GM06990 (cell line): Measurements from ENCODE around the gene PRLH.

Experiments
- DNase-seq: peaks from one replicate; pipeline ENCODE4 v3.0.0-alpha.2; 2011; ENCODE audit not compliant: insufficient read length; ENCODE audit errors: extremely low read depth
- H3K27me3 ChIP-seq: replicated peaks from 2 replicates; pipeline ENCODE4 v1.6.0; 2011; ENCODE audit warnings: low read length; ENCODE audit not compliant: control insufficient read depth, insufficient read depth
- H3K36me3 ChIP-seq: 2 replicates; pipeline ENCODE4 v1.5.1; 2011; ENCODE audit warnings: low read length; ENCODE audit not compliant: control insufficient read depth, insufficient read depth
- H3K4me3 ChIP-seq: replicated peaks from 2 replicates; pipeline ENCODE4 v1.5.1; 2011; ENCODE audit warnings: low read depth, mild to moderate bottlenecking, control low read depth, low read length
- CTCF ChIP-seq: IDR thresholded peaks from 2 replicates; pipeline ENCODE4 v1.5.1; 2011; ENCODE audit warnings: low read length, control low read depth, mild to moderate bottlenecking, inconsistent platforms; ENCODE audit not compliant: insufficient read depth, poor library complexity, severe bottlenecking

Gene PRLH

GRCh38 chr2:237599465-237600110 is 33.2 kb downstream of the PRLH start:
- TF ChIP-seq CTCF, result no peak
- Histone ChIP-seq H3K4me3 (no peak overlapping the region), H3K36me3 (no peaks in the 10 kb centered on the region), H3K27me3 (no peaks in the 10 kb centered on the region)
- DNase-seq, result no peak

- no peak for DNase-seq
- Histone ChIP-seq H3K27me3 (no peaks in the 10 kb centered on the region), H3K4me3 (no peak overlapping the region), H3K36me3 (no peaks in the 10 kb centered on the region)
- TF ChIP-seq CTCF, result no peak
Measured at GRCh38 chr2:237600205-237600846, 34.0 kb downstream of the PRLH start.

GRCh38 chr2:237601453-237602116 is 35.2 kb downstream of the PRLH start:
- H3K27me3 ChIP-seq, result no peaks in the 10 kb centered on the region
- DNase-seq, result no peak
- H3K36me3 ChIP-seq, result no peaks in the 10 kb centered on the region
- H3K4me3 ChIP-seq, result no peak overlapping the region
- no peak for TF ChIP-seq CTCF

GRCh38 chr2:237602409-237602808 is 36.0 kb downstream of the PRLH start:
- DNase-seq, result no peak
- Histone ChIP-seq H3K36me3 (no peaks in the 10 kb centered on the region), H3K4me3 (no peak overlapping the region), H3K27me3 (no peaks in the 10 kb centered on the region)
- TF ChIP-seq CTCF, result no peak

- Histone ChIP-seq H3K4me3 (no peak overlapping the region), H3K36me3 (no peaks in the 10 kb centered on the region), H3K27me3 (no peaks in the 10 kb centered on the region)
- TF ChIP-seq CTCF, result no peak
- no peak for DNase-seq
Measured at GRCh38 chr2:237603049-237603717, 36.8 kb downstream of the PRLH start.
